ENCODE measurements around the gene DYRK3. TPM values are rescaled to one million over a fixed set of nuclear protein-coding genes. Genes with fewer than 3 reads are reported as not detected.

DYRK3 gene
- total and polyA plus RNA-seq, 10 of the 15 experiments (the other 5 are each of a cell fraction or from before 2014, with no cell fraction given), result 1.6 to 12.9 (median 10.3) TPM

DNA sequence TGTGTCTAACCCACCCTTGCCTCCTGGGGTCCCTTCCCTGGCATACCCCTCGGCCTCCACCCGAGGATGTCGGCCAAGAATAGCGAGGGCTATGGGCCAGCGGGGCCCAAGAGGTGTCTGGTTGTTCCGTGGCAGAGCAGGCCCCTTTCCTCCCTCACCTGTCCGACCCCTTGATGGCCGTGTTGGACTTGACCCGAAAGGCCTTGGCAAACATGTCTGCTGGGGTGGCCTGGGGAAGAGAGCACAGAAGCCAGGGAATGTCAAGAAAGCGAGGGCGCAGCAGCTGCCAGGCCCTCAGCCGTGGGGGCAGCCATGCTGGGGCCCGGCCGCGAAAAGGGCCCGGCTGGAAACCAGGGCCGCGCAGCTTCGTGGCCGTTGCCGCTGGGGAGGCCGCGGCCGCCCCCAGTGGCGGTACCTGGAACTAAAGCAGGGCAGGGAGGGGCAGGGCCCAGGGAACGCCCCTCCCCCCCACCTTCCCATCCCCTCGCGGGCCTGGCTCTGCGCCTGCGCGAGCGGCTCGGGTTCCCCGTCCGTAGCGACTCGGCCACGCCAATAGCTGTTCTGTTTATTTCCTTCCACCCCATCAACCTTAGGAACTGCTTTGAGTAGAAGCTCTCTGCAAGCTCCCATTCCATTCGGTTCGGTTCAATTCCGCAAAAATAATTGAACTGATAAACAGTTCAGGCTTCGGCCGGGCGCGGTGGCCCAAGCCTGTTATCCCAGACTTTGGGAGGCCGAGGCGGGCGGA lies 23.0 kb upstream of the DYRK3 start, which contains the start of gene EIF2D (continued):
- TF ChIP-seq, protein P1, sequence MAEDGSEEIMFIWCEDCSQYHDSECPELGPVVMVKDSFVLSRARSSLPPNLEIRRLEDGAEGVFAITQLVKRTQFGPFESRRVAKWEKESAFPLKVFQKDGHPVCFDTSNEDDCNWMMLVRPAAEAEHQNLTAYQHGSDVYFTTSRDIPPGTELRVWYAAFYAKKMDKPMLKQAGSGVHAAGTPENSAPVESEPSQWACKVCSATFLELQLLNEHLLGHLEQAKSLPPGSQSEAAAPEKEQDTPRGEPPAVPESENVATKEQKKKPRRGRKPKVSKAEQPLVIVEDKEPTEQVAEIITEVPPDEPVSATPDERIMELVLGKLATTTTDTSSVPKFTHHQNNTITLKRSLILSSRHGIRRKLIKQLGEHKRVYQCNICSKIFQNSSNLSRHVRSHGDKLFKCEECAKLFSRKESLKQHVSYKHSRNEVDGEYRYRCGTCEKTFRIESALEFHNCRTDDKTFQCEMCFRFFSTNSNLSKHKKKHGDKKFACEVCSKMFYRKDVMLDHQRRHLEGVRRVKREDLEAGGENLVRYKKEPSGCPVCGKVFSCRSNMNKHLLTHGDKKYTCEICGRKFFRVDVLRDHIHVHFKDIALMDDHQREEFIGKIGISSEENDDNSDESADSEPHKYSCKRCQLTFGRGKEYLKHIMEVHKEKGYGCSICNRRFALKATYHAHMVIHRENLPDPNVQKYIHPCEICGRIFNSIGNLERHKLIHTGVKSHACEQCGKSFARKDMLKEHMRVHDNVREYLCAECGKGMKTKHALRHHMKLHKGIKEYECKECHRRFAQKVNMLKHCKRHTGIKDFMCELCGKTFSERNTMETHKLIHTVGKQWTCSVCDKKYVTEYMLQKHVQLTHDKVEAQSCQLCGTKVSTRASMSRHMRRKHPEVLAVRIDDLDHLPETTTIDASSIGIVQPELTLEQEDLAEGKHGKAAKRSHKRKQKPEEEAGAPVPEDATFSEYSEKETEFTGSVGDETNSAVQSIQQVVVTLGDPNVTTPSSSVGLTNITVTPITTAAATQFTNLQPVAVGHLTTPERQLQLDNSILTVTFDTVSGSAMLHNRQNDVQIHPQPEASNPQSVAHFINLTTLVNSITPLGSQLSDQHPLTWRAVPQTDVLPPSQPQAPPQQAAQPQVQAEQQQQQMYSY (CRISPR knock-in tag; IDR thresholded peaks at IDR 0.05), result no peak
- TF ChIP-seq POLR2A (IDR thresholded peaks at IDR 0.05; ENCODE audit: low read depth, low read length) (peak; percentile 100), GATAD2B (conservative IDR thresholded peaks at IDR 0.05; ENCODE audit: low read depth) (peak; percentile 94; the same call in 1 of the 2 replicates), ZBED1 (IDR thresholded peaks at IDR 0.05; ENCODE audit: borderline replicate concordance) (peak; percentile 43; the same call in 1 of the 2 replicates), CBFB (IDR thresholded peaks at IDR 0.05; ENCODE audit: low read depth) (peak; percentile 71), NR2F1 (conservative IDR thresholded peaks at IDR 0.05) (0 out of 2 replicates have a peak, but pooled peaks have one; percentile 61), CHD2 (IDR thresholded peaks at IDR 0.05; ENCODE audit: borderline replicate concordance, low read depth, low read length) (peak; percentile 85), PML (IDR thresholded peaks at IDR 0.05; ENCODE audit: low read length) (peak; percentile 93), JUNB (IDR thresholded peaks at IDR 0.05) (no peak), NR2C2 (IDR thresholded peaks at IDR 0.05; ENCODE audit: borderline replicate concordance, control insufficient read depth, insufficient read length, low read depth) (no peak), ZNF24 (IDR thresholded peaks at IDR 0.05) (peak; percentile 84), MYC (IDR thresholded peaks at IDR 0.05; ENCODE audit: insufficient read depth, insufficient read length, insufficient replicate concordance, low read length, severe bottlenecking) (peak; percentile 78), YY1 (IDR thresholded peaks at IDR 0.05; ENCODE audit: low read depth, low read length) (peak; percentile 100), JUND (IDR thresholded peaks at IDR 0.05; ENCODE audit: low read depth, low read length) (no peak), WRNIP1 (IDR thresholded peaks at IDR 0.05; ENCODE audit: borderline replicate concordance, low read depth, low read length) (no peak)
- TF ChIP-seq, protein P2, sequence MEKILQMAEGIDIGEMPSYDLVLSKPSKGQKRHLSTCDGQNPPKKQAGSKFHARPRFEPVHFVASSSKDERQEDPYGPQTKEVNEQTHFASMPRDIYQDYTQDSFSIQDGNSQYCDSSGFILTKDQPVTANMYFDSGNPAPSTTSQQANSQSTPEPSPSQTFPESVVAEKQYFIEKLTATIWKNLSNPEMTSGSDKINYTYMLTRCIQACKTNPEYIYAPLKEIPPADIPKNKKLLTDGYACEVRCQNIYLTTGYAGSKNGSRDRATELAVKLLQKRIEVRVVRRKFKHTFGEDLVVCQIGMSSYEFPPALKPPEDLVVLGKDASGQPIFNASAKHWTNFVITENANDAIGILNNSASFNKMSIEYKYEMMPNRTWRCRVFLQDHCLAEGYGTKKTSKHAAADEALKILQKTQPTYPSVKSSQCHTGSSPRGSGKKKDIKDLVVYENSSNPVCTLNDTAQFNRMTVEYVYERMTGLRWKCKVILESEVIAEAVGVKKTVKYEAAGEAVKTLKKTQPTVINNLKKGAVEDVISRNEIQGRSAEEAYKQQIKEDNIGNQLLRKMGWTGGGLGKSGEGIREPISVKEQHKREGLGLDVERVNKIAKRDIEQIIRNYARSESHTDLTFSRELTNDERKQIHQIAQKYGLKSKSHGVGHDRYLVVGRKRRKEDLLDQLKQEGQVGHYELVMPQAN (conservative IDR thresholded peaks at IDR 0.05), result peak; percentile 86
- TF ChIP-seq, protein P3, sequence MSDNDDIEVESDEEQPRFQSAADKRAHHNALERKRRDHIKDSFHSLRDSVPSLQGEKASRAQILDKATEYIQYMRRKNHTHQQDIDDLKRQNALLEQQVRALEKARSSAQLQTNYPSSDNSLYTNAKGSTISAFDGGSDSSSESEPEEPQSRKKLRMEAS (IDR thresholded peaks at IDR 0.05; ENCODE audit: low read depth, low read length), result peak; percentile 87
- TF ChIP-seq, protein P4, sequence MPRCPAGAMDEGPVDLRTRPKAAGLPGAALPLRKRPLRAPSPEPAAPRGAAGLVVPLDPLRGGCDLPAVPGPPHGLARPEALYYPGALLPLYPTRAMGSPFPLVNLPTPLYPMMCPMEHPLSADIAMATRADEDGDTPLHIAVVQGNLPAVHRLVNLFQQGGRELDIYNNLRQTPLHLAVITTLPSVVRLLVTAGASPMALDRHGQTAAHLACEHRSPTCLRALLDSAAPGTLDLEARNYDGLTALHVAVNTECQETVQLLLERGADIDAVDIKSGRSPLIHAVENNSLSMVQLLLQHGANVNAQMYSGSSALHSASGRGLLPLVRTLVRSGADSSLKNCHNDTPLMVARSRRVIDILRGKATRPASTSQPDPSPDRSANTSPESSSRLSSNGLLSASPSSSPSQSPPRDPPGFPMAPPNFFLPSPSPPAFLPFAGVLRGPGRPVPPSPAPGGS (IDR thresholded peaks at IDR 0.05; ENCODE audit: borderline replicate concordance, insufficient read depth, low read depth, low read length, poor library complexity, severe bottlenecking), result peak; percentile 46
- TF ChIP-seq, protein P5, sequence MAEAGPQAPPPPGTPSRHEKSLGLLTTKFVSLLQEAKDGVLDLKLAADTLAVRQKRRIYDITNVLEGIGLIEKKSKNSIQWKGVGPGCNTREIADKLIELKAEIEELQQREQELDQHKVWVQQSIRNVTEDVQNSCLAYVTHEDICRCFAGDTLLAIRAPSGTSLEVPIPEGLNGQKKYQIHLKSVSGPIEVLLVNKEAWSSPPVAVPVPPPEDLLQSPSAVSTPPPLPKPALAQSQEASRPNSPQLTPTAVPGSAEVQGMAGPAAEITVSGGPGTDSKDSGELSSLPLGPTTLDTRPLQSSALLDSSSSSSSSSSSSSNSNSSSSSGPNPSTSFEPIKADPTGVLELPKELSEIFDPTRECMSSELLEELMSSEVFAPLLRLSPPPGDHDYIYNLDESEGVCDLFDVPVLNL (IDR thresholded peaks at IDR 0.05; ENCODE audit: low read depth, low read length), result no peak
